ENCODE data around the gene SLCO3A1.

SLCO3A1 gene

DNA sequence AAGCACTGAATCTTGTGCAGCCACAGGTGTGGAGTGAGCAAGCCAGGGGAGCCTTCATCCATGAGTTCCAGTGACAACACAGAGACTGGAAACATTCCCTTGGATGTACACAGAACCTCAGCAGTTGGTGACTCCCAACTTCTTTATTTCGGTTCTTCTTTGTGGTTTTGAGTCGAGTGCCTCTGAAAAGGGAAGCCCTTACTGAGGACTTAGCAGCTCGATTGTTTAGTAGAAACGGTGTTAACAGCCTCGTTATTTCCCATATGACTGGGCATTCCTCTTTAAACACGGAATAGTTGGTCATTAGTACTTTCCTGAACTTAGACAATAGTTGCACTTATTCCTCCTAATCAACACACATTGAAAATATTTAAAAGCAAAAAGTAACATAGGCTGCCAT, 7.7 kb downstream of the SLCO3A1 start:
- no peak for DNase-seq (ENCODE audit: low read depth)

DNA sequence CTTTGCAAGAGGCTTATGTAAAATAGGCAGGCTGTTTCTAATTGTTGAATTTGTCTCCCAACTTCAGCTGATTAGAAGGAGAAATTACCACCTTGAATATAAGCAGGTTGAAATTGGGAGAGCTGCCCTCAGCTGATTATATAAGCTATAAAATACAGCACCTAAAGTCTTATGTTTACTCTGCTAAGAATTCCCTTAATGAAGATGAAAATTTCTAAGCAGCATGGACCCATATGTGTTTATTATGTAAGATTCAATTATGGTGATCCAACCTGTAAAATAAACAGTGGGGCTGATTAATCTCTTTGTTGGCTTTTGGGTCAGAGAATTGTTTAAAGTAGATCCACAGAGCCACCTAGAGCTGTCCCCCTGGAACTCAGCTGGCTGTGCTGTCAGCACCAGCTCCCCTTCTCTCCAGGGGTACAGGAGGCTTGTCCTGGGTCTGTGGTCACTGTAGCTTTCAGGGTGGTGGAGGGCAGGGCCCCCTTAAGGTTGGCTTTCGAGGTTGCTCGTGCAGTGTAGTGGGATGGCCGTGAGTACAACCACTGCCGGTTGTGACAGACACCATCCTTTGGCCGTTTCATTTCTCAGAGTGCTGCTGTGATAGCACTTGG, 9.5 kb downstream of the SLCO3A1 start:
- no peak for DNase-seq (ENCODE audit: low read depth)

DNA sequence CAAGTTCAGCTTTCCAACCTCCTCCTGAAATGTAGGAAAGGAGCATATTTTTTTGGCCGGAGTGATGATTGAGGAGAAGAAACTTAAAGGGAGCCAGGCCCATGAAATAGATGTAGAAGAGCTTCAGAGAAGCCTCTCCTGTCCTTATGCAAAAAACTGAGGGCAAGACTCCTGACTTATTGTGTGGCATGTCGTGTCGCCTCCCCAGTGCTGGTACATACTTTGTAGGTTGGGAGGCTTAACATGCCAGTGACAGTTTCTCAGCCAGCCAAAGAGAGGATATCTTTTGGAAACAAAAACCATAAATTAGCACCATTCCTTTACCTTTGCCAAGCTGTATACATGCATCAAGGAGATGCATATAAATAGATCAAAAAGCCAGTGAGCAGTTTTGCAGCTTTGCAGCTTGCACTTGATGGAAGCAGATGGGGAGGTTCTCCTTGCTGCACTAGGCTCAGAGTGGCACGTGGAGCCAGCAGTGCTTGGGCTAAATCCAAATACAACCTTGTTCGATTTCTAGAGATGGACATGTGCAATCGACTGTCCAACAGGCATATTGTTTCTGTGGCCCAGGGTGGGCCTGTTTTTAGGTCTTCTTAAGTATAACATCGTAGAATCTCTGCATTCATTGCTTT, 10.2 kb downstream of the SLCO3A1 start:
- DNase-seq (ENCODE audit: low read depth) = no peak

DNA sequence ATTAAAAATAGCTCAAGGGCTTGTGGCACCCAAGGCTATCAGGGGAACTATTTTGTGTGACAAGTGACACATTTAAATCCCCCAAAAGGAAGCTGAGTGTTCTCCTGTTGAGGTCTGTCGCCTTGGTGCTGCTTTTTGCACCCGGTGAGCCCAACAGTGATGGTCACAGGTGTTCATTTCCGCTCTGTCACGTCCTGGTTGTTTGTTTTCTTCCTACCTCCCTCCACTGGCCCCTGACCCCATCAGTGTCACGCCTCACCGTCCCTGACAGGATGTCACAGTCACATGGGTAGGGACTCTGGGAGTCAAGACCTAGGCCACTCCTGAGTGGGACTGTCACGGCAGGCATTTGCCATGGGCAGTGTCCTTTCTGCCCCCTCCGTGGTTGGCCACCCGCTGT, 11.2 kb downstream of the SLCO3A1 start:
- no peak for DNase-seq (ENCODE audit: low read depth)

DNA sequence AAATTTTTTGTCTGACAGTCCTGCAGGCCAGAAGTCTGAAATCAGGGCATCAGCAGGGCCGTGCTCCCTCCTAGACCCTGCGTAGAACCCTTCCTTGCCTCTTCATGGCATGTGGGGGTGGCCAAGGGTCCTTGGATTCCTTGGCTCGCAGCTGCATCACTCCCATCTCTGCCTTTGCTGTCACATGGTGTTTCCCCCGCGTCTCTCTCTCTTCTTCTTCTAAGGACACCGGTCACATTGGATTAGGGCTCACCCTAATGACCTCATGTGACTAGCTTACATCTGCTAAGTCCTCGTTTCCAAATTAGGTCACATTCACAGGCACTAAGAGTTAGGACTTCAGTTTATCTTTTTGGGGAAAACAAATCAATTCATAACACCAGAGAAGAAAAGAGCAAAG, 12.0 kb downstream of the SLCO3A1 start:
- DNase-seq (ENCODE audit: low read depth) = no peak

DNA sequence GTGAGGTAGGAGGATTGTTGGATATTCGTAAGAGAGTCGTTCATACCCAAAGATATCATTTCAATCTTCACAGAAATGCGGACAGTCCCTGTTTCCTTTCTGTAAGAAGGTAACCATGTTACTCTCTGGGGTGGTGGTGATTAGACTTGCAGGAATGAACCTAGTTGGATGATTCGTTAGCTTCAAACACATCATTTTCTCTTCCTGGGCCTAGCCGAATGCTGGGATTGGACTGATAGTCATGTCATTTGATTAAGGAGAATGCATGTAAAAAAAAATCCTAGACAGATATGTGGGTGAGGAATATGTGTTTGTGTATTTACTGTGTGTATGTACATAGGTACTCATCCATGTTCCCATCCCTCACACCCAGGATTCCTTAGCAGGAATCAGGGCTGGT, 12.4 kb downstream of the SLCO3A1 start:
- no peak for DNase-seq (ENCODE audit: low read depth)

DNA sequence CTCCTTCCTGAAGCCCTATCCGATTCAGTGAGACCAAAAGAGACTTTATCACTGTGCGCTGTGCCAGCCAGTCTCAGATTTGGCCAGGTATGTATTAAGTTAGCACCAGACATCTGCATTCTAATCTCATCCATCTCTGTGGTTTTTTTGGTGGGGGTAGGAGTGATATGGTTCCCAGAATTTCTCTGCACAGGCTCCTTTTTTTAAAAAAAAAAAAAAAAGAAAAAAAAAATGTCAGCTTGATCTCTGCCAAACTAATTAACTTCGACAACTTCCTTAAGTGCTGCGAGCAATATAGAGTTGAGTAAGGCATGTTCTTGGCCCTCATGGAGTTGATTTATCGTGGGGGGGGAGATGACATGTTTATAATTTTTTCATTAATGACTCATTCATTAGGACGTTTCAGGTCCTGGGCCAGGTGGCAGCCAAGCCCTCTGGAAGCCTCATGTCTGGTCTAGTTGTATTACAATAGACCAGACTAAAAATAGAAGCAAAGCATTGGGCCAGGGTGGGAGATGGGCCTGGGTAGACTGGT, 12.9 kb downstream of the SLCO3A1 start:
- DNase-seq (ENCODE audit: low read depth) = peak; percentile 47

DNA sequence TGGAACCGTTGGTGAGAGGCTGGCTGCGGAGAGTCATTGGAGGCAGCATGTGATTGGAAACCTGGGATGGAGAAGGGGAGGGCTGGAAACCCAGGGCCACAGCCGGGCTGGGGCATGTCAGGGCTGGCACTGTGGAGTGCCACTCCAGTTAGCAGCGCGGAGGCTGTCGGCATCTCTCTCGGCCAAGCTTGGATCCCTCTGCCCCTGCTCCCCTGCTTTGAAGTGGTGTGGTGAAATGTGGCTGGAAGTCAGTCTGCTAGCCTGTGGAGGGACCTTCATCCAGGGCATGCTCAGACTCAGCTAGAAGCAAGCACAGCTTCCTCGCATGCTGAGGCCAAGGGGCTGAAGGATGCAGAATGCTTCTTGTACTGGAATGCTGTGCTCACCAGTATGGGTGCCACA, 13.5 kb downstream of the SLCO3A1 start:
- peak; percentile 24 for DNase-seq (ENCODE audit: low read depth)

DNA sequence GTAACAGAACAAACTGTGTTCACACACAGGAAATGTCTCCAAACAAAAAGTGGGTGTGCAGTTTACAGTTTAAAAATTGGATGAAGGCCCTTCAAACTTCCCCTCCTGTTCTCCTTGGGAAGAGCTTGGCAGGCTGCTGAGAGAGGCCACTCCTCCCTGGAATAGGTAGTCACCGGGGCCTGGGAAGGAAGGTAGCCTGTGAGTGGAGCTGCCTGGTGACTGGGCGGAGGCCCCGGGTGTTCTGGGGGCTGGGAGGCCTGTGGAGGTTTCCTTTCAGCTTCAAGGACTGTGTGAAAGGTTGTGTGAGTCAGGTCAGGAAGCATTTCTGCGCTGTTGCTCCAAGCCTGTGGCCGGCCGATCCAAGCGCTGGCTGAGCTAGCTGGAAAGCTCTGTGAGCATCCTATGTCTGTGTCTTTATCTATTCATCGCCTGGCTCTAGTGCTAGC, 14.1 kb downstream of the SLCO3A1 start:
- DNase-seq (ENCODE audit: low read depth) = peak; percentile 86

DNA sequence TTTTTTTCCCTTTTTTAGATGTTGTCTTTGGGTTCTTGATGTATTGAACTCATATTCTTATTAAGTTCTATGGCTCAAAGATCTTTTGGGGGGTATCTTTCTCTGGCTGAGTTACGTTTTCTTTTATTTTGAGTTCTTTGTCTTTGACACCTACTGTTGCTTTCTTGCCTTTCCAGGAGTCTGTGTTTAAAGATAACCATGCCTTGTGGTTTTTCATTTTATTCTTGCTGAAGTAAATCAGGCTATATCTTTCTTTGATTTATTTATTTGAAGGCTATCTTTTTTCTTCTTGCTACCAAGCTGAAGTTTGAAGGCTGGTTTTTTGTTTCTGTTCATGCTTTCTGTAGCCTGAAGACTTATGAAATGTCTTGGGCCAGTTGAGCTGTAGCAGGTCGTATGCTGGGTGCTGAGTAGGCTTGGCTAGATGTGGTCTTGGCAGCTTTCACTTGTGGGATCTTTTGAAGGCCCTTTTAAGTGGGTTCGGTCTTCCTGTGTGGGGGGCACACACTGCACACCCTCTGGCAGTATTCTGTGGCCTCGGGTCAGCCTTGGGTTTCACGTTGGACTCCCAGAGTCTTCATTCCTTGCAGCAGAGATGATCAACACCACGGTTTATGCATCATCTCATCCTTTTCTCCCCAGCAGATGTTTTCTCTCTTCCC, 17.5 kb downstream of the SLCO3A1 start:
- DNase-seq (ENCODE audit: low read depth) = no peak

DNA sequence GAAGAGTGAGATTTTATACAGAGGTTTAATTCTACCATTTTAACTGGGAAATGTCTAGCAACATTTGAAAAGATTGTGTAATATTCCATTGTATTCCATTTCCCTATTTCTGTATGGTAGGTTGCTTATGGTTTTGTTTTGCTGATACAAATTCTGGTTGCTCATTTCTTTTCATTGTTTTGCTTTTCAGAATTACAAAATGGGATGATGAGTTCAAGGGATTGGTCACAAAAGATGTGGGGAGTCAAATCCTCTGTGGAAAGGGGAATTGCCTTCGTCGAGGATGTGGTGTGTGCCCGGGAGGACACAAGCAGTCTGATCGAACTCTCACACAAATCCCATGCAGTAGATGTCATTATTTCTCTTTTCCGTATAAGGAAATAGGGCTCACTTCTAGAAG, 18.3 kb downstream of the SLCO3A1 start:
- DNase-seq (ENCODE audit: low read depth) = no peak

DNA sequence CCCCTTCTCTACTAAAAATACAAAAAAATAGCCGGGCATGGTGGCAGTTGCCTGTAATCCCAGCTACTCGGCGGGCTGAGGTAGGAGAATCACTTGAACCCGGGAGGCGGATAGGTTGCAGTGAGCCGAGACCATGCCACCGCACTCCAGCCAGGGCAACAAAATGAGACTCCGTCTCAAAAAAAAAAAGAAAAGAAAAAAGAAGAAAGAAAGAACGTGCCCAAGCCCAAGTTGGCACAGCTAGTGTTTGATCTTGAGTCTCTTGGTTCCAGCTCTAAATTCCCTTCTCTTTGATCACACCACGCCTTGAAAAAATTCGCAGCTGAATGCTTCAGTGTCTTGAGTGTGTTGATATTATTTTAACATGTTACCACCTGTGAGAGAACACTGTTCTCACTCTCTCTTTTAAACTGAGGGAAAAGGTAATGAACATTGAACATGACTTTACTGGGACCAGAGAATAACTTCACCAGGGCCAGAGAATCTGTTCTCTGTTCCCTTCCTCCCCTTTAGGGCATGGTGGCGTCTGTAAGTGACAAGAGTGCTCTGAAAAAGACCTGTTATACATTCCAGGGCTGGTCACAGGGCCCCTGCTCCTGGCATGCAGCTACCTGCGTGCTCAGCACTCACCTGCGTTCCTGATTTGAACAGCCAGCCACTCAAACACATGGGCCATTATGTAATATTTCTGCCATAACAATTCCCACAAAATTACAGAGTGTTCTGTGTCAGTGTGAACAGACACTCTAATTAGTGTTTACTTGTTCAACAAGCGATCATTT, 19.0 kb downstream of the SLCO3A1 start:
- no peak for DNase-seq (ENCODE audit: low read depth)

DNA sequence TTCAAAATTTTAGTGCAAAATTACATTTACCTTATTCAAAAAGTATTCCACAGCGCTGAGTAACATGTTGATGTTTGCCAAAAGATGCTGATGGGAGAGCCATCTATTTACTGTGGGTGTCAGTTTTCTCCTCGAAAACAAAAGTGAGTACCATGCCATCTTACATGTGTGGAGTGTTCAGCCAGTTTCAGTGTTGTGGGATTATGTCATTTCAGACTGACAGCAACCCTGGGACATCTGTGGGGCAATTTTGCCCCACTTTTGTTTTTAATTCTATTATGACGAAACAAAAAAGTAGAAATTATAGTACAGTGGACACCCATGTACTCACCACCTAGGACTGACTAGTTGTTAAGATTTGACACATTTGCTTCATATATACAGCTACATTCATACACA, 19.6 kb downstream of the SLCO3A1 start:
- no peak for DNase-seq (ENCODE audit: low read depth)

DNA sequence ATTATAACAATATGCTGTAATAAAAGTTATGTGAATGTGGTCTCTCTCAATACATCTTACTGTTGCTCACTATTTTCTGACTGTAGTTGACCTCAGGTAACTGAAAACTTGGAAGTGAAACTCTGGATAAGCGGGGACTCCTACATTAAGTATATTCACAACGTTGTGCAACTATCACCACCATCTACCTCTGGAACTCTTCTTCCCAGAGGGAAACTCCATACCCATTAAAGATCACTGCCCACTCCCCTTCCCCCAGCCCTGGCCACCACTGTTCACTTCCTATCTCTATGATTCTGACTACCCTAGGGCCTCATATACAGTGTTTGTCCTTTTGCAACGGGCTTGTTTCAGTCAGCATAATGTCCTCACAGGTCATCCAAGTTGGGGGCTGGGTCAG, 20.7 kb downstream of the SLCO3A1 start:
- DNase-seq (ENCODE audit: low read depth) = no peak

DNA sequence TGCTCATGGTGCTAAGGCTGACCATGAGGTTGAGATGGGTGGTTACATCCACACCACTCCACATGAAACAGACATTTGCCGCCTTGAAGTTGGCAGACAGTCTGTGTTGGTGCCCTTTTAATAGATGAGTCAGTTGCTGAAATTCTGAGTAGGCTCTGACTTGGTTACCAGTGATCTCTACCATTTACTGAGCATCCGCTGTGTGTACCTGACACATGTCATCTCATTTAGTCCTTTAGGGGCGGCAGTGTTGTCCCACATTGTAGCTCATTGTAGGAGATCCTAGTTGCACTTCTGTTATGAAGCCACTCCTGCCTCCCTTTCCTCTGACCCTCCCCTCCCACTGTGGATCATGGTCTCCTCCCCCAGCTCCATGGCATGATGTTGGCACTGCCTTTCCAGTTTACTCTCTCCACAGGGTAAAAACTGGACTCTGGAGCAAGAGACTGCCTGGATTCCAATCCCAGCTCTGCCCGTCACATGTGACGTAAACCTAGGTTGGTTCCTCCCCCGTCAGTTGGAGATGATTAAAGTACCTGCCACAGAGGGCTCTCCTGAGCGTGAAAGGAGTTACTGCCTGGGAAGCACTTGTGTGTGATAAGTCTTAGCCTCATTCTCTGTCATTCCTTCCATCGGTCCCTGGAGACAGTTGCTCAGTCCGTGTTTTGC, 21.6 kb downstream of the SLCO3A1 start:
- no peak for DNase-seq (ENCODE audit: low read depth)

DNA sequence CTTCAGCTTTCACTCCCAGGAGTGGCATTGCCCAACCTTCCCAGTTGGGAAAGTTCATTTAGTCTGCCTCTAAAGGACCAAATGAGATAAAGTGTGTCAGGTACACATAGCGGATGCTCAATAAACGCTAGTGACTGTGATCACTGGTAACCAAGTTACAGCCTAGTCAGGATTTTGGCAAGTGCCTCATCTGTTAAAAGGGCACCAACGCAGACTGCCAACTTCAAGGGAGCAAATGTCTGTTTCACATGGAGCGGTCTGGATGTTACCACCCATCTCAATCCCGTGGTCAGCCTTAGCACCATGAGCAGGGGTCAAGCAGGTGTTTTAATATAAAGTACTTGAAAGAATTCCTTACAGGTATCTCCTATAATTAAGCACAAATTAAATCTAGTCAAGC, 22.7 kb downstream of the SLCO3A1 start:
- no peak for DNase-seq (ENCODE audit: low read depth)

DNA sequence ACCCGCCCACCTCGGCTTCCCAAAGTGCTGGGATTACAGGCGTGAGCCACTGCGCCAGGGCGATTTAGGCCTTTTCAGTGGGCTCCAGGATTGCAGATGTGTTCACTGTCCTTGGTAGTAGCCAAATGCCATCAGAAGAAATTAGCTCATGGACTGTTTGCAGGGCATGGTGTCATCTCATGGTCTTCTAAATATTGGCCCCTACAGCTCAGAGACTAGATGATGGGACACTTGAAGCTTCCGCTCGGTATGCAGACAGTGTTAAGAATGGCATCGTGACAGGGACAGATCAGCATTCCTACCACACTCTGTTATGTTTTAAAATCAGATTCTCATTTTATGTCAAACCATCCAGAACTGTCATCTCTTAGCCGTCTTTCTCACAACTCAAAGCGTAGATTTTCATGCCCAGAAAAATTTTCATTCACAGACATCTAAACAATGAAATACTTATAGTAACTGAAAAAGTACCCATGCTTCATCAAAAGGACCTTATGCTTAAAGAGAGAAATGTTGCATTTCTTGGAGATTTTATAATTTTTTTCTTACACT, 24.9 kb downstream of the SLCO3A1 start:
- DNase-seq (ENCODE audit: low read depth) = no peak

DNA sequence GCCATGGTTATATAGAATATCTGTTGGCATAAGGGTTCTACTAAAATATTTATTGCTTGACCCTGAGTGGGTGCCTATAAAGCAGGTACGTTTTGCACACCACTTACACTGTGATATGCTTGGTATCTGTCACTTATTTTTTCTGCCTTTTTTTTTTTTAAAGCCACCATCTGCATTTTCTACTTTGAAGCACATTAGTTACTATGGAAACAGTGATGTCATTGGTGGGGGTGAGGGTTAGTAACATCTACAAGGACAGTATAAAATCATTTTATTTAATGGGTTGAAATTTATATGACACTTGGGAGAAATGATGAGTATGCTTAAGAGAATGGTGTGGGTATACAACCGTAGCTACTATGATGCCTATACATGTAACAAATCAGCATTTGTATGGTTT, 25.6 kb downstream of the SLCO3A1 start:
- DNase-seq (ENCODE audit: low read depth) = no peak

DNA sequence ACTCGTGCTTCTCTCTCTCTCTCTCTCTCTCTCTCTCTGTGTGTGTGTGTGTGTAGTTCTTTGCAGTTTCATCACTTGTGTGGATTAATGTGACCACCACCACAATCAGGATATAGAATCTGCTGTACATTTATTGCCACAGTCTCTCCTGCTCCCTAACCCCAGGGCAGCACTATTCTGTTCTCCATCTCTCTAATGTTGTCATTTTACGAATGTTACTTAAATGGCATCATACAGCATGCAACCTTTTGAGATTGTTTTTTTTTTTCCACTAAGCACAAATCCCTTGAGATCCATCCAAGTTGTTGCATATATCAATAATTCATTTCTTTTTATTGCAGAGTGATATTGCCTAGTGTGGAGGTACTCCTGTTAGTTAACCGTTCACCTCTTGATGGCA, 26.9 kb downstream of the SLCO3A1 start:
- DNase-seq (ENCODE audit: low read depth) = no peak

DNA sequence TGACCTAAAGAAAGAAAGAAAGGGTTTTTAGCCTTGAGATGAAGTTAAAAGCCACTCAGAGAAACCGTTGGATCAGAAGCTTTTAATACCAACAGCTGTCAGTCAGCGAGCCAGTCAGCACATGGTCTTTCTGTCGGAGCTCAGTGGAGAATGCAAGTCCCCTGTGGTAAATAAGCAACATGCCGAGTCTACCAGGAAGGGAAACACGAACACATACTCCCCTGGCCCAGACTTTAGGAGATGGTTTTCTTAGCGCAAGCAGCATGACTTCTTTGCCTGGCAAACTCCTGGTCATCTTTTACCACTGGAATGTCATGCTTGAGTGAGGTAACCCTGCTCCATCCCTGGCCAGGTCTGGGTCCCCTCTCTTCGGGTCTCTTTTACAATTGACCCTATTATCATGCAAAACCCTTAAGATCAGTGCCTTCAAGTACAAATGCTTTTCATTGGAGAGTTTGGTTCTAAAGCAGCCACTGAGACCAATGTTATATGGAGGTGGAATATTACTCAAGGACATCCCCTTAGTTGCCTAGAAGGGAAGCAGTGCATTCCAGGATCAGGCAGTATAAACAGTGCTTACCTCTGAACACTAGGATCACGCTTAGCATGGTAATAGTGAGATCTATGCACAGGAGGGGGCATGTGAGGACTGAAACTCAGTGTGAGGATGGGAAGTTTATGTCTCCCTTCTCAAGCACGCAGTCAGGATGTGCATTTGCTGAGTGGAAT, 28.2 kb downstream of the SLCO3A1 start:
- DNase-seq (ENCODE audit: low read depth) = no peak

Data from fibroblast of gingiva (primary cell).